GM06990 (cell line): ENCODE measurements around the gene ZNF512.

Experiments
- DNase-seq: peaks from one replicate; pipeline ENCODE4 v3.0.0-alpha.2; 2011; ENCODE audit not compliant: insufficient read length; ENCODE audit errors: extremely low read depth
- H3K27me3 ChIP-seq: replicated peaks from 2 replicates; pipeline ENCODE4 v1.6.0; 2011; ENCODE audit warnings: low read length; ENCODE audit not compliant: control insufficient read depth, insufficient read depth
- H3K36me3 ChIP-seq: 2 replicates; pipeline ENCODE4 v1.5.1; 2011; ENCODE audit warnings: low read length; ENCODE audit not compliant: control insufficient read depth, insufficient read depth
- H3K4me3 ChIP-seq: replicated peaks from 2 replicates; pipeline ENCODE4 v1.5.1; 2011; ENCODE audit warnings: low read depth, mild to moderate bottlenecking, control low read depth, low read length
- TF ChIP-seq, protein P1 (sequence below): IDR thresholded peaks from 2 replicates; pipeline ENCODE4 v1.5.1; 2011; ENCODE audit warnings: low read length, control low read depth, mild to moderate bottlenecking, inconsistent platforms; ENCODE audit not compliant: insufficient read depth, poor library complexity, severe bottlenecking

The ZNF512 gene

DNA sequence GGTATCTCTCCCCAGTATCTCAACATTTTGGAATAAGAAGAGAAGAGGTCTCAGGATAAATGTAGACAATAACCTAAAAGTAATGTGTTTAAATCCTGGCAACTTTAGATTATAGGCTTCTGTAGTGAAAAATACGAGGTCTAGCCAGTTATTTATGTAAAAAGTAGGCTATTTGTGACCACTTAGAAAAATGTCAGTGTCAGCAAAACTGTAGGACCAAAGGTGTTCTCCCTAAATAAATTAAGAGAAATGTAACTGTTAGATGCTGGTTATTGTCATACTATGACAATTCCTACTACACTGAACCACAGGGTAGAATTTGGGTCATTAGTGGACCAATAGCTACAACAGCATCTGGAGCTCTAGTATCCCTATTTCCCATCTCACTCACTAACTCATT lies 78.5 kb downstream of the ZNF512 start:
- peaks cover 6% of the 10 kb centered on the region for H3K36me3 ChIP-seq
- DNase-seq: no peak

GRCh38 chr2:27663285-27664153 lies 80.7 kb downstream of the ZNF512 start, which contains the start of the genes SLC4A1AP and SUPT7L:
Gene SLC4A1AP (plus strand): TSS chr2:27663889. CDS start chr2:27663915, 26 bp downstream.
Gene SUPT7L (minus strand): TSS chr2:27663614. CDS start chr2:27662192, 1,422 bp downstream.
- Histone ChIP-seq H3K27me3 (no peaks in the 10 kb centered on the region), H3K4me3 (peak within 1 kb of the TSS; percentile 94), H3K36me3 (peaks cover 5% of the 10 kb centered on the region)
- TF ChIP-seq, protein P1, sequence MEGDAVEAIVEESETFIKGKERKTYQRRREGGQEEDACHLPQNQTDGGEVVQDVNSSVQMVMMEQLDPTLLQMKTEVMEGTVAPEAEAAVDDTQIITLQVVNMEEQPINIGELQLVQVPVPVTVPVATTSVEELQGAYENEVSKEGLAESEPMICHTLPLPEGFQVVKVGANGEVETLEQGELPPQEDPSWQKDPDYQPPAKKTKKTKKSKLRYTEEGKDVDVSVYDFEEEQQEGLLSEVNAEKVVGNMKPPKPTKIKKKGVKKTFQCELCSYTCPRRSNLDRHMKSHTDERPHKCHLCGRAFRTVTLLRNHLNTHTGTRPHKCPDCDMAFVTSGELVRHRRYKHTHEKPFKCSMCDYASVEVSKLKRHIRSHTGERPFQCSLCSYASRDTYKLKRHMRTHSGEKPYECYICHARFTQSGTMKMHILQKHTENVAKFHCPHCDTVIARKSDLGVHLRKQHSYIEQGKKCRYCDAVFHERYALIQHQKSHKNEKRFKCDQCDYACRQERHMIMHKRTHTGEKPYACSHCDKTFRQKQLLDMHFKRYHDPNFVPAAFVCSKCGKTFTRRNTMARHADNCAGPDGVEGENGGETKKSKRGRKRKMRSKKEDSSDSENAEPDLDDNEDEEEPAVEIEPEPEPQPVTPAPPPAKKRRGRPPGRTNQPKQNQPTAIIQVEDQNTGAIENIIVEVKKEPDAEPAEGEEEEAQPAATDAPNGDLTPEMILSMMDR: no peak
- peak; percentile 88 for DNase-seq

More for the DNA sequence above, 78.5 kb downstream of the ZNF512 start:
- Histone ChIP-seq H3K27me3 (no peaks in the 10 kb centered on the region), H3K4me3 (no peak overlapping the region)
- TF ChIP-seq, protein P1: no peak

DNA sequence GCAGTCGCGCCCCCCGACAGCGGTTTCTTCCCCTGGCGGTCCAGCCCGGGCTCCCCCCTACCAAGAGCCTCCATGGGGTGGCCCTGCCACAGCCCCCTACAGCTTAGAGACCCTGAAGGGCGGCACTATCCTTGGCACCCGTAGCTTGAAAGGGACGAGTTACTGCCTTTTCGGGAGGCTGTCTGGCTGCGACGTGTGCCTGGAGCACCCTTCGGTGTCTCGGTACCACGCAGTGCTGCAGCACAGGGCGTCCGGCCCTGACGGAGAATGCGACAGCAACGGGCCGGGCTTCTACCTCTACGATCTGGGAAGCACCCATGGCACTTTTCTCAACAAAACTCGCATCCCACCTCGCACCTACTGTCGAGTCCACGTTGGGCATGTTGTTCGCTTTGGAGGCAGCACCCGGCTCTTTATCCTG lies 81.3 kb downstream of the ZNF512 start:
- Histone ChIP-seq H3K4me3 (peak overlapping the region; percentile 94), H3K36me3 (peaks cover 5% of the 10 kb centered on the region), H3K27me3 (no peaks in the 10 kb centered on the region)
- TF ChIP-seq, protein P1: no peak
- DNase-seq: no peak

DNA sequence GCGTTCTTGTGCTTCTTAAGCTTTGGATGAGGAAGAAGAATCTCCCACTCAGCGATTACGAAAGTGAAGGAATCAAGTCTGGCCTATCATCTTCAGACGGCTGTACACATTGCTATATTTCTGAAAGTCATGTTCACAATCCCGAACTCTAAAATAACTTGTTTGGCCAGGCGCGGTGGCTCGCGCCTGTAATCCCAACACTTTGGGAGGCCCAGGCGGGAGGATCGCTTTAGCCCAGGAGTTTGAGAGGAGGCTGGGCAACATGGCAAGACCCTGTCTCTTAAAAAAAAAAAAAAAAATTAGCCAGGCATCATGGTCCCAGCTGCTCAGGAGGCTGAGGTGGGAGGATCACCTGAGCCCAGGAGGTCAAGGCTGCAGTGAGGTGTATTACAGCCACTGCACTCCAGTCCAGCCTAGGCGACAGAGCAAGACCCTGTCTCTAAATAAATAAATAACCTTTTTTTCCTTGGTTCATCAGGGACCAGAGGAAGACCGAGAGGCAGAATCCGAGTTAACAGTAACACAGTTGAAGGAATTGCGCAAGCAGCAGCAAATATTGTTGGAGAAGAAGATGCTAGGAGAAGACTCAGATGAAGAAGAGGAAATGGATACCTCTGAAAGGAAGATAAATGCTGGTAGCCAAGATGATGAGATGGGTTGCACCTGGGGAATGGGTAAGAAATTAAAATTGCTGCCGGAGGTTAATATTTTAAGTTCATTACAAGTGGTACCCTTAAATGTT lies 82.0 kb downstream of the ZNF512 start:
- H3K27me3 ChIP-seq: no peaks in the 10 kb centered on the region
- peak overlapping the region; percentile 94 for H3K4me3 ChIP-seq
- no peak for DNase-seq
- TF ChIP-seq, protein P1: no peak
- H3K36me3 ChIP-seq: peaks cover 4% of the 10 kb centered on the region

DNA sequence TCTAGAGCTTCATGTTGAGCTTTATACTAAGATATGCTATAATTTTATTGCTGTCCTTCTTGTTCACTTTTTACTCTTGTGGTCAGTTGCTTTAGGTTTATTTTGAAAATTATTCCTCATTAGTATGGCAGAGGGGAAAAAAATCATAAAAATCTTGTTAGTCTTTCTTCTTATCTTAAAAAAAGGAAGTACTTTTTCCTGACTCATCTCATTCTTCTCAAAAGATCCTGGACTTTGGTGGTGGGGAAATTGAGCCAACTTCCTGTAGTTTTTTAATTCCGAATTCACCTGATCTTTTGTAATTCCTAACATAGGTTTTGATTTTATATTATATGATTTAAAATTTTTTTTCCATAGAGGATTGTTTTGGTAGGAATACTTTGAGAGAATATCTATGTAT lies 84.6 kb downstream of the ZNF512 start:
- peaks cover 3% of the 10 kb centered on the region; the same call in 1 of the 2 replicates for H3K36me3 ChIP-seq
- H3K27me3 ChIP-seq: no peaks in the 10 kb centered on the region
- no peak for DNase-seq

More for the DNA sequence above, 84.6 kb downstream of the ZNF512 start:
- TF ChIP-seq, protein P1: no peak
- no peak overlapping the region for H3K4me3 ChIP-seq
